HepG2 (cell line): ENCODE measurements around the gene CCDC70. TPM values are rescaled to one million over a fixed set of nuclear protein-coding genes. Genes with fewer than 3 reads are reported as not detected.

Experiments
- ATAC-seq: fragments of 200-7000 bp; cut with Tn5 transposase; 3 replicates; pipeline ENCODE4 v1.9.1; 2020; ENCODE audit warnings: mild to moderate bottlenecking, moderate library complexity
- BruUV-seq: library from RNA; stranded (reverse); fragments of 400-500 nt; replicated peaks from 2 replicates; lab custom pipeline; 2021; lab: Mats Ljungman, UMichigan
- CTCF ChIA-PET: fragments of 300-600 bp; formaldehyde crosslinking; extraction: SDS; loops from one replicate; lab custom pipeline; 2021; ENCODE audit warnings: low total read pairs, inconsistent platforms, low intra/inter-chr PET ratio; lab: Yijun Ruan, JAX
- POLR2A ChIA-PET: fragments of 350-600 bp; sonication (Branson Sonifier 250); formaldehyde crosslinking; loops from one replicate; lab custom pipeline; 2020; ENCODE audit warnings: antibody characterized with exemption, inconsistent platforms; lab: Yijun Ruan, JAX
- DNase-seq: peaks from one replicate; pipeline ENCODE4 v3.0.0-alpha.2; 2015; ENCODE audit warnings: low spot score
- FAIRE-seq: peaks from 3 replicates; lab custom pipeline; 2011; peaks lifted over from hg19 to GRCh38; lab: Jason Lieb, UNC
- H2AFZ ChIP-seq: one replicate; pipeline ENCODE4 v1.6.1; 2011; ENCODE audit warnings: low read length, inconsistent platforms
- H3K27ac ChIP-seq: fragments of 300-600 bp; 3 replicates; pipeline ENCODE4 v1.8.0; 2011; ENCODE audit warnings: mixed run types, mild to moderate bottlenecking, mixed read lengths, low read length, inconsistent platforms; ENCODE audit not compliant: insufficient read depth; ENCODE audit errors: extremely low read length
- H3K27me3 ChIP-seq, 2 experiments: fragments of 200-600 bp in 1 of 2; 2 replicates in 1 of 2; 3 replicates in 1 of 2; pipeline versions ENCODE4 v1.6.0 to v1.8.0; 2011; ENCODE audit warnings: low read length in 2 of 2, mild to moderate bottlenecking in 2 of 2, moderate library complexity in 2 of 2, inconsistent platforms in 1 of 2; ENCODE audit not compliant: insufficient read depth in 2 of 2, control insufficient read depth in 1 of 2
- H3K36me3 ChIP-seq, 2 experiments: fragments of 200-600 bp in 1 of 2; replicated peaks in 1 of 2; 2 replicates in 1 of 2; 3 replicates in 1 of 2; pipeline versions ENCODE4 v1.5.1 to v1.8.0; 2011; ENCODE audit warnings: low read length in 2 of 2, inconsistent platforms in 1 of 2; ENCODE audit not compliant: insufficient read depth in 2 of 2, control insufficient read depth in 1 of 2
- H3K4me1 ChIP-seq: 2 replicates; pipeline ENCODE4 v1.5.1; 2012; ENCODE audit warnings: low read length, inconsistent platforms; ENCODE audit not compliant: insufficient read depth
- H3K4me2 ChIP-seq: 2 replicates; pipeline ENCODE4 v1.6.0; 2011; ENCODE audit warnings: low read depth, low read length, inconsistent platforms
- H3K4me3 ChIP-seq, 3 experiments: fragments of 200-600 bp in 1 of 3; sonication (generic), shearing (Covaris generic) in 1 of 3; replicated peaks in 1 of 3; 2 replicates each; pipeline ENCODE4 v1.5.1; 2011 to 2016; ENCODE audit warnings: low read length in 3 of 3, inconsistent platforms in 2 of 3, low read depth in 2 of 3, mild to moderate bottlenecking in 2 of 3, control low read depth in 1 of 3, mixed read lengths in 1 of 3; ENCODE audit not compliant: insufficient read depth in 1 of 3
- H3K79me2 ChIP-seq: one replicate; pipeline ENCODE4 v1.6.1; 2011; ENCODE audit warnings: low read length, inconsistent platforms; ENCODE audit not compliant: insufficient read depth
- H3K9ac ChIP-seq: 2 replicates; pipeline ENCODE4 v1.6.0; 2011; ENCODE audit warnings: mild to moderate bottlenecking, low read depth, low read length, inconsistent platforms; ENCODE audit not compliant: insufficient read depth
- H3K9me3 ChIP-seq: 2 replicates; pipeline ENCODE4 v1.5.1; 2012; ENCODE audit warnings: mild to moderate bottlenecking, low read length
- H4K20me1 ChIP-seq: 2 replicates; pipeline ENCODE4 v1.6.0; 2011; ENCODE audit warnings: inconsistent platforms, mild to moderate bottlenecking, low read length, moderate library complexity; ENCODE audit not compliant: insufficient read depth
- AGO2 ChIP-seq: fragments of 200-400 bp; formaldehyde crosslinking; optimal IDR thresholded peaks from 2 replicates; pipeline ENCODE3; 2017; ENCODE audit warnings: mild to moderate bottlenecking, low read depth, low read length, moderate library complexity
- CENPX ChIP-seq: sonication (generic); formaldehyde crosslinking; IDR thresholded peaks from 2 replicates; pipeline ENCODE4 v1.9.0; 2021; ENCODE audit warnings: mild to moderate bottlenecking, missing genetic modification reagents, moderate library complexity
- CTCF ChIP-seq: sonication (generic); formaldehyde crosslinking; IDR thresholded peaks from 2 replicates; pipeline ENCODE4 v1.5.0; 2020; ENCODE audit warnings: mild to moderate bottlenecking, missing genetic modification reagents, moderate library complexity
- FOXO1 ChIP-seq: sonication (generic); formaldehyde crosslinking; IDR thresholded peaks from 2 replicates; pipeline ENCODE4 v1.4.0; 2020; ENCODE audit warnings: missing genetic modification reagents
- KLF9 ChIP-seq: IDR thresholded peaks from 2 replicates; pipeline ENCODE4 v1.6.1; 2016; ENCODE audit warnings: low read depth
- MATR3 ChIP-seq: sonication (generic); formaldehyde crosslinking; IDR thresholded peaks from 2 replicates; pipeline ENCODE4 v1.4.0; 2020; ENCODE audit warnings: missing genetic modification reagents
- MYPOP ChIP-seq: sonication (generic); formaldehyde crosslinking; IDR thresholded peaks from 2 replicates; pipeline ENCODE4 v1.8.1; 2023; ENCODE audit warnings: mild to moderate bottlenecking, moderate library complexity, missing genetic modification reagents
- PLRG1 ChIP-seq: fragments of 450-650 bp; conservative IDR thresholded peaks from 2 replicates; pipeline ENCODE4 v1.6.1; 2016
- RXRA ChIP-seq: sonication (generic); formaldehyde crosslinking; IDR thresholded peaks from 2 replicates; pipeline ENCODE4 v1.5.1; 2020; ENCODE audit warnings: missing genetic modification reagents
- STAG1 ChIP-seq: sonication (generic); formaldehyde crosslinking; IDR thresholded peaks from 2 replicates; pipeline ENCODE4 v1.4.0; 2020; ENCODE audit warnings: missing genetic modification reagents
- ZEB1 ChIP-seq: IDR thresholded peaks from 2 replicates; pipeline ENCODE4 v1.6.1; 2012; ENCODE audit warnings: mild to moderate bottlenecking, low read depth, inconsistent platforms; ENCODE audit not compliant: insufficient replicate concordance
- ZFP36 ChIP-seq: fragments of 150-350 bp; IDR thresholded peaks from 2 replicates; pipeline ENCODE4 v1.6.1; 2018; ENCODE audit warnings: borderline replicate concordance, low read length, low read depth; ENCODE audit not compliant: partially characterized antibody
- ZNF232 ChIP-seq: sonication (generic); formaldehyde crosslinking; IDR thresholded peaks from 2 replicates; pipeline ENCODE4 v1.4.0; 2020; ENCODE audit warnings: missing genetic modification reagents, borderline replicate concordance
- ZNF326 ChIP-seq: sonication (generic); formaldehyde crosslinking; IDR thresholded peaks from 2 replicates; pipeline ENCODE4 v1.4.0; 2020; ENCODE audit warnings: missing genetic modification reagents, borderline replicate concordance
- ZNF737 ChIP-seq: sonication (generic); formaldehyde crosslinking; IDR thresholded peaks from 2 replicates; pipeline ENCODE4 v1.5.0; 2020; ENCODE audit warnings: missing genetic modification reagents, mild to moderate bottlenecking, borderline replicate concordance
- WGBS: methylation state at CpG from one replicate; pipeline ENCODE4 v1.1.6; 2017; ENCODE audit warnings: low lambda C conversion rate; 5-methylcytosine and 5-hydroxymethylcytosine counted together
- in situ Hi-C: cut with HindIII; loops from 2 replicates; pipeline ENCODE4 v1.10.0; 2017; ENCODE audit warnings: low pct_unique_long_range_greater_than_20kb; ENCODE audit not compliant: extremely low pct_ligation_motif_present
- intact Hi-C: fragments of 100-400 bp; cut with micrococcal nuclease; formaldehyde crosslinking; loops from one replicate; pipeline ENCODE4 v1.10.0; 2022; ENCODE audit not compliant: unreplicated experiment
- polyA plus RNA-seq, 8 experiments: library from polyadenylated mRNA; depleted of rRNA in 3 of 8; stranded (reverse) in 7 of 8; unstranded in 1 of 8; fragments of >200 nt; fragmentation: Illumina TruSeq in 4 of 8; extraction: Trizol in 4 of 8; gene quantifications; 2 replicates each; pipeline versions ENCODE4 v1.2.1 to v1.2.3, GENCODE V29; 2011 to 2016; ENCODE audit warnings: low read depth in 4 of 8, missing spikeins in 1 of 8, mixed read lengths in 1 of 8; ENCODE audit not compliant: insufficient read depth in 1 of 8
- total RNA-seq, 5 experiments: library from RNA; depleted of rRNA; stranded (reverse); fragments of >200 nt; fragmentation: Illumina TruSeq; extraction: Trizol; gene quantifications; 2 replicates each; pipeline ENCODE4 v1.2.3, GENCODE V29; 2016; ENCODE audit warnings: low read depth in 1 of 5
- TF ChIP-seq, protein P1 (sequence below): sonication (generic); formaldehyde crosslinking; IDR thresholded peaks from 2 replicates; pipeline ENCODE4 v1.5.0; 2020; ENCODE audit warnings: missing genetic modification reagents
- TF ChIP-seq, protein P2 (sequence below): sonication (generic); formaldehyde crosslinking; IDR thresholded peaks from 2 replicates; pipeline ENCODE4 v1.5.0; 2020; ENCODE audit warnings: mild to moderate bottlenecking, missing genetic modification reagents

The CCDC70 gene
- total and polyA plus RNA-seq, 2 of the 13 experiments (the other 11 are each of a cell fraction or from before 2014, with no cell fraction given): 0.13 TPM; not detected in 1

DNA sequence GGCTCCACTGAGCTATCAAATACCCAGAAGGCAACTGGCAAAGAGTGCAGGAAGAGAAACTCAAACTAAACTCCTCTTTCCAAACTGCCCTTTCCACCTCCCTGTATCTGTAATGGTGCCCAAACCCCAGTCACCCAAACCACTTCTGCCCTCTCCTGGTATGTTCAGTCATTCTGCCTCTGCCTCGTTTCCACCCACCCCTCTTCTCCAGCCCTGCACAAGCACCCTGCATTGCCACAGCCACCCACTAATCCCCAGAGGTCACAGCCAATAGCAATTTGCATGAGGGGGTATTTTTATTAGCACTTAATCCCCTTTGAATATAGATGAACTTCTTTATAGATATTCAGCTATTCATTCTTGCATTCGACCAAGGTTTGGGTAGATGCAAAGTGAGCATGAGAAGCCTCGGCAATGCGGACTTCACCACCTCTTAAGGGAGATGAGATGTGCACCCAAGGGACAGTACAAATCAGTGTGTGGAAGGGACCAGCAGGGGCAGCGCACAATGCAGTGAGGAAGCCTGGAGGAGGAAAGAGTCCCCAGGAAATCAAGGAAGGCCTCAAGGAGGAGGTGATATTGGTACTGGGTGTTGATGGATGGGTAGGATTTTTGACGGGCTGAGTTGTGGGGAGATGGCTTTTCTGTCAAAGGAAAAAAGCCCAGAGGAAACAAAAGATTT is 29.2 kb upstream of the CCDC70 start:
- H3K4me3 ChIP-seq: no peak overlapping the region
- H3K27me3 ChIP-seq: no peaks in the 10 kb centered on the region
- no peaks in the 10 kb centered on the region for H3K9me3 ChIP-seq
- no peak overlapping the region for H3K4me2 ChIP-seq
- TF ChIP-seq, protein P1, sequence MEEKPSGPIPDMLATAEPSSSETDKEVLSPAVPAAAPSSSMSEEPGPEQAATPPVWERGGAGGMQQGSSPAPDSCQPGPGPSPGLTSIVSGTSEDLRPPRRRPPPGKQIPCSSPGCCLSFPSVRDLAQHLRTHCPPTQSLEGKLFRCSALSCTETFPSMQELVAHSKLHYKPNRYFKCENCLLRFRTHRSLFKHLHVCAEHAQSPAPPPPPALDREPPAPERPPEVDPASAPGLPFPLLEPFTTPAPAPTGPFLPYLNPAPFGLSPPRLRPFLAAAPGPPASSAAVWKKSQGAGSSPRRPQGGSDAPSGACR (CRISPR knock-in tag): no peak
- TF ChIP-seq ZNF737 (CRISPR knock-in tag): no peak
- peak; percentile 58 for TF ChIP-seq STAG1 (CRISPR knock-in tag)
- no peak for TF ChIP-seq MYPOP
- TF ChIP-seq ZNF232 (CRISPR knock-in tag): no peak
- TF ChIP-seq, protein P2, sequence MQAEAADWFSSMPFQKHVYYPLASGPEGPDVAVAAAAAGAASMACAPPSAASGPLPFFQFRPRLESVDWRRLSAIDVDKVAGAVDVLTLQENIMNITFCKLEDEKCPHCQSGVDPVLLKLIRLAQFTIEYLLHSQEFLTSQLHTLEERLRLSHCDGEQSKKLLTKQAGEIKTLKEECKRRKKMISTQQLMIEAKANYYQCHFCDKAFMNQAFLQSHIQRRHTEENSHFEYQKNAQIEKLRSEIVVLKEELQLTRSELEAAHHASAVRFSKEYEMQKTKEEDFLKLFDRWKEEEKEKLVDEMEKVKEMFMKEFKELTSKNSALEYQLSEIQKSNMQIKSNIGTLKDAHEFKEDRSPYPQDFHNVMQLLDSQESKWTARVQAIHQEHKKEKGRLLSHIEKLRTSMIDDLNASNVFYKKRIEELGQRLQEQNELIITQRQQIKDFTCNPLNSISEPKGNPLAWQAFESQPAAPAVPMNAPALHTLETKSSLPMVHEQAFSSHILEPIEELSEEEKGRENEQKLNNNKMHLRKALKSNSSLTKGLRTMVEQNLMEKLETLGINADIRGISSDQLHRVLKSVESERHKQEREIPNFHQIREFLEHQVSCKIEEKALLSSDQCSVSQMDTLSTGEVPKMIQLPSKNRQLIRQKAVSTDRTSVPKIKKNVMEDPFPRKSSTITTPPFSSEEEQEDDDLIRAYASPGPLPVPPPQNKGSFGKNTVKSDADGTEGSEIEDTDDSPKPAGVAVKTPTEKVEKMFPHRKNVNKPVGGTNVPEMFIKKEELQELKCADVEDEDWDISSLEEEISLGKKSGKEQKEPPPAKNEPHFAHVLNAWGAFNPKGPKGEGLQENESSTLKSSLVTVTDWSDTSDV (CRISPR knock-in tag): no peak
- no peak for TF ChIP-seq MATR3
- TF ChIP-seq KLF9 (CRISPR knock-in tag): no peak
- TF ChIP-seq ZNF326: no peak
- TF ChIP-seq AGO2: no peak
- TF ChIP-seq FOXO1 (CRISPR knock-in tag): no peak
- peak; percentile 59 for TF ChIP-seq CTCF (CRISPR knock-in tag)
- TF ChIP-seq ZFP36: peak; percentile 58
- no peak for TF ChIP-seq CENPX (CRISPR knock-in tag)
- TF ChIP-seq PLRG1: no peak
- TF ChIP-seq ZEB1: no peak
- no peak for TF ChIP-seq RXRA
- DNase-seq (no peak), FAIRE-seq (no peak), ATAC-seq (peak; percentile 79)
- no peaks in the 10 kb centered on the region for H3K4me1 ChIP-seq
- no peaks in the 10 kb centered on the region for H3K79me2 ChIP-seq
- CTCF ChIA-PET: no interaction called here
- intact Hi-C loops: loop anchor here (1.0 kb wide), 1 partner anchor 26 kb away; no protein-coding TSS in a partner anchor
- H4K20me1 ChIP-seq: no peaks in the 10 kb centered on the region
- no TSS peak for BruUV-seq
- no peaks in the 10 kb centered on the region for H3K36me3 ChIP-seq
- POLR2A ChIA-PET: no interaction called here
- no peak overlapping the region for H2AFZ ChIP-seq
- 51% methylated on average over 6 of the region's 6 CpGs for WGBS
- in situ Hi-C loops: no loop called here
- no peak overlapping the region for H3K9ac ChIP-seq
- no peak overlapping the region for H3K27ac ChIP-seq
